Endothelial cell (in vitro differentiated cells): ENCODE results near the gene TIMM10. TPM values are rescaled to one million over a fixed set of nuclear protein-coding genes. Genes with fewer than 3 reads are reported as not detected.

ENCODE experiments used
- DNase-seq: peaks from one replicate; pipeline ENCODE4 v3.0.0; 2021; ENCODE audit warnings: low spot score
- H3K27ac Mint-ChIP-seq: one replicate; pipeline ENCODE4 v1.8.0; 2021; ENCODE audit warnings: mixed read lengths, inconsistent platforms; ENCODE audit not compliant: unreplicated experiment
- H3K27me3 Mint-ChIP-seq: one replicate; pipeline ENCODE4 v1.8.0; 2021; ENCODE audit warnings: mild to moderate bottlenecking, moderate library complexity, mixed read lengths, inconsistent platforms; ENCODE audit not compliant: unreplicated experiment
- H3K36me3 Mint-ChIP-seq: one replicate; pipeline ENCODE4 v1.8.0; 2021; ENCODE audit warnings: mild to moderate bottlenecking, low read depth, mixed read lengths, inconsistent platforms; ENCODE audit not compliant: unreplicated experiment
- H3K4me1 Mint-ChIP-seq: one replicate; pipeline ENCODE4 v1.8.0; 2021; ENCODE audit warnings: mild to moderate bottlenecking, mixed read lengths, inconsistent platforms; ENCODE audit not compliant: unreplicated experiment
- H3K4me3 Mint-ChIP-seq: one replicate; pipeline ENCODE4 v1.8.0; 2021; ENCODE audit warnings: mild to moderate bottlenecking, mixed read lengths, inconsistent platforms; ENCODE audit not compliant: unreplicated experiment
- H3K9me3 Mint-ChIP-seq: one replicate; pipeline ENCODE4 v1.8.0; 2021; ENCODE audit warnings: mixed read lengths, inconsistent platforms; ENCODE audit not compliant: unreplicated experiment
- CTCF ChIP-seq: fragments of 200-600 bp; sonication (generic); IDR thresholded peaks from one replicate; pipeline ENCODE4 v1.5.0; 2021; ENCODE audit warnings: antibody characterized with exemption; ENCODE audit not compliant: unreplicated experiment
- total RNA-seq: library from RNA; stranded (reverse); fragmentation: NEBNext Ultra II Directional; extraction: Animal tissue kit (Norgen Biotek cat#: 25700); gene quantifications from one replicate; pipeline ENCODE4 v1.2.1, GENCODE V29; 2021; ENCODE audit not compliant: unreplicated experiment

The TIMM10 gene
- total RNA-seq, 1 donor from 2014 or later: 60.2 TPM

GRCh38 chr11:57482782-57483561 is 47.6 kb downstream of the TIMM10 start:
- Mint-ChIP-seq H3K36me3 (peaks cover 7% of the 10 kb centered on the region), H3K9me3 (no peaks in the 10 kb centered on the region), H3K4me1 (peaks cover 11% of the 10 kb centered on the region), H3K27me3 (peaks cover 16% of the 10 kb centered on the region), H3K27ac (no peak overlapping the region), H3K4me3 (peak overlapping the region; percentile 69)
- peak; percentile 75 for DNase-seq
- peak; percentile 76 for TF ChIP-seq CTCF

- Mint-ChIP-seq H3K27me3 (peaks cover 21% of the 10 kb centered on the region), H3K36me3 (no peaks in the 10 kb centered on the region), H3K27ac (no peak overlapping the region), H3K4me3 (peak overlapping the region; percentile 74), H3K9me3 (no peaks in the 10 kb centered on the region), H3K4me1 (peaks cover 11% of the 10 kb centered on the region)
- TF ChIP-seq CTCF: no peak
- no peak for DNase-seq
Observed at GRCh38 chr11:57481915-57482781, 48.4 kb downstream of the TIMM10 start.

GRCh38 chr11:57481315-57481714 is 49.2 kb downstream of the TIMM10 start:
- H3K36me3 Mint-ChIP-seq: no peaks in the 10 kb centered on the region
- DNase-seq: no peak
- H3K4me1 Mint-ChIP-seq: peaks cover 11% of the 10 kb centered on the region
- H3K9me3 Mint-ChIP-seq: no peaks in the 10 kb centered on the region
- H3K4me3 Mint-ChIP-seq: peak overlapping the region; percentile 18
- no peak overlapping the region for H3K27ac Mint-ChIP-seq
- TF ChIP-seq CTCF: no peak
- peaks cover 26% of the 10 kb centered on the region for H3K27me3 Mint-ChIP-seq

- TF ChIP-seq CTCF: peak; percentile 65
- Mint-ChIP-seq H3K4me1 (peaks cover 15% of the 10 kb centered on the region), H3K27me3 (peaks cover 30% of the 10 kb centered on the region), H3K36me3 (no peaks in the 10 kb centered on the region), H3K4me3 (peak overlapping the region; percentile 18), H3K27ac (no peak overlapping the region), H3K9me3 (no peaks in the 10 kb centered on the region)
- DNase-seq: peak; percentile 83
Observed at GRCh38 chr11:57480409-57481137, 50.0 kb downstream of the TIMM10 start.
